ENCODE measurements around the gene ISG15. TPM values are rescaled to one million over a fixed set of nuclear protein-coding genes. Genes with fewer than 3 reads are reported as not detected.

ISG15 gene
- total and polyA plus RNA-seq, 12 donors, result 9.8 to 186 (median 29.1) TPM

DNA sequence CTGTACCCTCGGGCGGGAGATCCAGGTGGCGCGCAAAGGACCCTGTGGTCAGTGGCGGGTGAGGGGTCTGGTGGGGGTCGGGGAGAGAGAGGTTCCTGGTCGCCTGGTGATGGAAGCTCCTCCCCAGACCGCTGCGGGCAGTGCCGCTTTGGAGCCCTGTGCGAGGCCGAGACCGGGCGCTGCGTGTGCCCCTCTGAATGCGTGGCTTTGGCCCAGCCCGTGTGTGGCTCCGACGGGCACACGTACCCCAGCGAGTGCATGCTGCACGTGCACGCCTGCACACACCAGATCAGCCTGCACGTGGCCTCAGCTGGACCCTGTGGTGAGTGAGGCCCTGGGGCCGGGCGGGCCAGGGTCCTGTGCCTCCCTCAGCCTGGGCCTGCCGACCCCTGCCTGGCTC, 30.1 kb downstream of the ISG15 start:
- Histone ChIP-seq H3K27ac (no peak overlapping the region), H3K9me3 (no peaks in the 10 kb centered on the region), H3K4me1 (peaks cover 9 to 18% (median 15%) of the 10 kb centered on the region in 9 donors), H3K36me3 (peaks cover 0 to 65% (median 4%) of the 10 kb centered on the region in 9 donors), H3K27me3 (peaks cover 0 to 23% (median 0%) of the 10 kb centered on the region in 7 donors), H3K4me3 (no peak overlapping the region)
- TF ChIP-seq CTCF (IDR thresholded peaks at IDR 0.05), result no peak
- ATAC-seq, result no peak
- 95 to 98% methylated on average over 24 to 27 of the region's 27 CpGs for WGBS, 2 donors
- intact Hi-C loops (cut with DNase I), result no loop called here
- no peak for DNase-seq

DNA sequence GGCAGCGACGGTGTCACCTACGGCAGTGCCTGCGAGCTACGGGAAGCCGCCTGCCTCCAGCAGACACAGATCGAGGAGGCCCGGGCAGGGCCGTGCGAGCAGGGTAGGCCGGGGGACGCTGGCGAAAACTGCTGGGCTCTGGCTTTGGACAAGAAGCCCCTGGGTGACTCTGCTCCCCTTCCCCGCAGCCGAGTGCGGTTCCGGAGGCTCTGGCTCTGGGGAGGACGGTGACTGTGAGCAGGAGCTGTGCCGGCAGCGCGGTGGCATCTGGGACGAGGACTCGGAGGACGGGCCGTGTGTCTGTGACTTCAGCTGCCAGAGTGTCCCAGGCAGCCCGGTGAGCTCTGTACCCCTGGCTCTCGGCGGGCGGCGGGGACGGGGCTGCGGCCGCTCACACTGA, 30.6 kb downstream of the ISG15 start:
- Histone ChIP-seq H3K9me3 (no peaks in the 10 kb centered on the region), H3K4me1 (peaks cover 9 to 17% (median 14%) of the 10 kb centered on the region in 9 donors), H3K27me3 (peaks cover 0 to 18% (median 0%) of the 10 kb centered on the region in 7 donors), H3K4me3 (no peak overlapping the region), H3K36me3 (peaks cover 0 to 65% (median 4%) of the 10 kb centered on the region in 9 donors), H3K27ac (no peak overlapping the region)
- intact Hi-C loops (cut with DNase I), result no loop called here
- no peak for TF ChIP-seq CTCF (IDR thresholded peaks at IDR 0.05)
- WGBS, 2 donors, result 97% methylated on average over 33 of the region's 33 CpGs
- DNase-seq, result no peak
- no peak for ATAC-seq

DNA sequence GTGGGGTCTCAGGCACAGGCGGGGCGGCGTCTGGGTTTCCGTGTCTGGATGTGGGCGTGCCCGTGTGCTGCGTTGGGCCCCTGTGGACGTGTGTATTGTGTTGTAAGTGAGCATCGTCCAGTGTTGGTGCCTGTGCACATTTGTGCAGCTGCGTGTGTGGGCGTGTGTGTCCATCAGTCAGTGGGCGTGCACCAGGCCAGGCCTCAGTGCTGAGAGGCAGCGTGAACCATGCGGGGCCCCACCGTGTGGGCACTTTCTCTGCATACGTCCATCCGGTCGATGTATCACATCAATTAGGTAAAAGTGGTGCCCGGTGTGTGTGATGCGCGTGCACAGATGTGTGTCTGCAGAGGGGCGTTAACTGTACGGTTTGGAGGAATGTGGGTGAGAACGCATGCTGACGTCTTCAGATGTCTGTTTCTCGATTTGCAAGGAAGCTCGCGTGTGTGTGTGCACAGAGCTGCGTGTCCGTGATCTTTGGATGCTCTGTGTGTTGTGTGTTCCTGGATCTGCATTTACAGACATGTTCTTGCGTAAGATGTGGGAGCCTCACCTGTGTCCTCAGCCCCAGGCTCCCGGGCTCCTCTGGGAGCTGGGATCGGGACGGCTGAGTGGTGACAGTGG, 31.3 kb downstream of the ISG15 start:
- H3K4me3 ChIP-seq, result no peak overlapping the region
- peaks cover 9 to 11% (median 11%) of the 10 kb centered on the region in 9 donors for H3K4me1 ChIP-seq
- DNase-seq (no peak), ATAC-seq (no peak)
- intact Hi-C loops (cut with DNase I), result no loop called here
- no peaks in the 10 kb centered on the region for H3K9me3 ChIP-seq
- no peak for TF ChIP-seq CTCF (IDR thresholded peaks at IDR 0.05)
- peaks cover 0 to 69% (median 4%) of the 10 kb centered on the region in 9 donors for H3K36me3 ChIP-seq
- H3K27ac ChIP-seq, result no peak overlapping the region
- H3K27me3 ChIP-seq, result peaks cover 0 to 11% (median 0%) of the 10 kb centered on the region in 7 donors
- WGBS, 2 donors, result 94 to 95% methylated on average over 34 of the region's 34 CpGs

DNA sequence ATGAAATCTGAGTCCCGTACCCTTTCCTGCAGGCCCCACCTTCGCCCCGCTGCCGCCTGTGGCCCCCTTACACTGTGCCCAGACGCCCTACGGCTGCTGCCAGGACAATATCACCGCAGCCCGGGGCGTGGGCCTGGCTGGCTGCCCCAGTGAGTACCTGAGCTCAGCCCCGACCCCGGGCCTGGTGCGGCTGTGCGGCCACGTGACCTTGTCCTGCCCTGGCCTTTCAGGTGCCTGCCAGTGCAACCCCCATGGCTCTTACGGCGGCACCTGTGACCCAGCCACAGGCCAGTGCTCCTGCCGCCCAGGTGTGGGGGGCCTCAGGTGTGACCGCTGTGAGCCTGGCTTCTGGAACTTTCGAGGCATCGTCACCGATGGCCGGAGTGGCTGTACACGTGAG, 31.8 kb downstream of the ISG15 start:
- H3K4me1 ChIP-seq, result peaks cover 4 to 6% (median 5%) of the 10 kb centered on the region in 9 donors
- ATAC-seq (no peak), DNase-seq (no peak)
- intact Hi-C loops (cut with DNase I), result no loop called here
- no peak overlapping the region for H3K4me3 ChIP-seq
- peaks cover 0 to 74% (median 4%) of the 10 kb centered on the region in 9 donors for H3K36me3 ChIP-seq
- WGBS, 2 donors, result 96 to 97% methylated on average over 23 of the region's 23 CpGs
- no peak for TF ChIP-seq CTCF (IDR thresholded peaks at IDR 0.05)
- H3K27me3 ChIP-seq, result peaks cover 0 to 5% (median 0%) of the 10 kb centered on the region in 7 donors
- no peaks in the 10 kb centered on the region for H3K9me3 ChIP-seq
- H3K27ac ChIP-seq, result no peak overlapping the region

Data from heart right ventricle (tissue), 16 donors.